ENCODE data around the gene CFAP99.

DNA sequence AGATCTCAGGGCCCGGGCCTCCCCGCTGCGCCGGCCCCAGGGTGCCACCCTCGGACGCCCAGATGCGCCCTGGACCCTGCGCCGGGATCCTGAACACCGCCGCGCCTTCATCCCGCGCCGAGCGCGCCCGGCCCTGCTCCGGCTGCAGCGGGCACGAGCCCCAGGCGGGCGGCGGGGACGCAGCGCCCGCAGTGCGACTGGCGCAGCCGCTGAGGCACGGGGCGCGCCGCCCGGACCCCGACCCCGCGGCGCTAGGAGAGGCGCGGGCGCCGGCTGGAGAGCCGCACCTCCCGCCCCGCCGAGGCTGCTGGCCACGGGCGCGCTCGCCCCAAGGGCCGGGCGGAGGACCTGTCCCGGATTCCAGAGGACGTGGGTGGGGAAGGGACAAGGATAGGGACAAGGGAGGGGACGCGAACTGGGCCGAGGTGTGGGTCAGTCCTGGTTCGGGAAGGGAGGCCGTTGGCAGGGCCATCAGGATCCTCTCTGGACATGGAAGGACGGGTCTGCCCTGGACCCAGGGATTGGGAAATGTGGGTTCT is 1.5 kb upstream of the CFAP99 start:
- TF ChIP-seq, protein P1, sequence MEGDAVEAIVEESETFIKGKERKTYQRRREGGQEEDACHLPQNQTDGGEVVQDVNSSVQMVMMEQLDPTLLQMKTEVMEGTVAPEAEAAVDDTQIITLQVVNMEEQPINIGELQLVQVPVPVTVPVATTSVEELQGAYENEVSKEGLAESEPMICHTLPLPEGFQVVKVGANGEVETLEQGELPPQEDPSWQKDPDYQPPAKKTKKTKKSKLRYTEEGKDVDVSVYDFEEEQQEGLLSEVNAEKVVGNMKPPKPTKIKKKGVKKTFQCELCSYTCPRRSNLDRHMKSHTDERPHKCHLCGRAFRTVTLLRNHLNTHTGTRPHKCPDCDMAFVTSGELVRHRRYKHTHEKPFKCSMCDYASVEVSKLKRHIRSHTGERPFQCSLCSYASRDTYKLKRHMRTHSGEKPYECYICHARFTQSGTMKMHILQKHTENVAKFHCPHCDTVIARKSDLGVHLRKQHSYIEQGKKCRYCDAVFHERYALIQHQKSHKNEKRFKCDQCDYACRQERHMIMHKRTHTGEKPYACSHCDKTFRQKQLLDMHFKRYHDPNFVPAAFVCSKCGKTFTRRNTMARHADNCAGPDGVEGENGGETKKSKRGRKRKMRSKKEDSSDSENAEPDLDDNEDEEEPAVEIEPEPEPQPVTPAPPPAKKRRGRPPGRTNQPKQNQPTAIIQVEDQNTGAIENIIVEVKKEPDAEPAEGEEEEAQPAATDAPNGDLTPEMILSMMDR (IDR thresholded peaks at IDR 0.05) = no peak
- no peak for TF ChIP-seq POLR2A (IDR thresholded peaks at IDR 0.05)

Data from breast epithelium (tissue), 3 donors.